Transverse colon (tissue), 4 donors: ENCODE results near the gene KARS1.

Source experiments
- CTCF ChIP-seq, 5 experiments: fragments of 200-600 bp in 3 of 5; fragments of 450-650 bp in 2 of 5; sonication (generic) in 3 of 5; IDR thresholded peaks; 1 replicate in 2 of 5; 2 replicates in 3 of 5; pipeline ENCODE4 v1.5.1; 2016 to 2017; ENCODE audit warnings: antibody characterized with exemption in 5 of 5, inconsistent platforms in 3 of 5, mild to moderate bottlenecking in 2 of 5, moderate library complexity in 1 of 5
- EP300 ChIP-seq: sonication (generic); formaldehyde crosslinking; IDR thresholded peaks from one replicate; pipeline ENCODE4 v1.6.1; 2017; ENCODE audit warnings: antibody characterized with exemption, low read depth
- POLR2A ChIP-seq: fragments of 450-650 bp; IDR thresholded peaks from one replicate; pipeline ENCODE4 v1.6.1; 2016; ENCODE audit warnings: antibody characterized with exemption, mild to moderate bottlenecking, moderate library complexity
- POLR2AphosphoS5 ChIP-seq, 3 donors: sonication (generic); formaldehyde crosslinking; IDR thresholded peaks; one replicate each; pipeline ENCODE4 v1.6.1; 2016; ENCODE audit warnings: antibody characterized with exemption in 3 of 3

- TF ChIP-seq POLR2A (no peak), CTCF (IDR thresholded peaks at IDR 0.05) (no peak), POLR2AphosphoS5 (IDR thresholded peaks at IDR 0.05) (no peak), EP300 (no peak)
Measured at GRCh38 chr16:75632857-75633256, 14.6 kb downstream of the KARS1 start.
